ENCODE data around the gene KRTAP9-7. TPM values are rescaled to one million over a fixed set of nuclear protein-coding genes. Genes with fewer than 3 reads are reported as not detected.

KRTAP9-7 gene
- total and polyA plus RNA-seq, 2 experiments from 2014 or later, result not detected

DNA sequence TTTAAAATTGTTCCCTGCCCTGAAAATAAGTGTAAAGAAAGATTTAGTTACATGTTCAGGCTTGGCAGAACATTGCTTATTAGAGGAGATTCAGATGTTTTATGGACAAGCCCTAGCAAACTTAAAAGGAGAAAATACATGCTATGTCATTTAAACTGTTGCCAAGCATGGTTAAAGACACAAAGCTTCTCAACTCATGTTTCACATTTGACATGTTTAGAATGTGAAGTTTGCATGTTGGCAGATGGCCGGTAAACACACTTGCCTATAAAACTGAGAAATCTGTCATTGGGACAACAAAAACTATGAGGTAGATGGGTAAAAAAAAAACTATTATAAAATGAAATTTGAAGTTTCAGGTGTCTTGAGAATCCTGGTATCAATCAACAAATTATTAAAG is 21.3 kb downstream of the KRTAP9-7 start (continued):
- TF ChIP-seq, protein P1, sequence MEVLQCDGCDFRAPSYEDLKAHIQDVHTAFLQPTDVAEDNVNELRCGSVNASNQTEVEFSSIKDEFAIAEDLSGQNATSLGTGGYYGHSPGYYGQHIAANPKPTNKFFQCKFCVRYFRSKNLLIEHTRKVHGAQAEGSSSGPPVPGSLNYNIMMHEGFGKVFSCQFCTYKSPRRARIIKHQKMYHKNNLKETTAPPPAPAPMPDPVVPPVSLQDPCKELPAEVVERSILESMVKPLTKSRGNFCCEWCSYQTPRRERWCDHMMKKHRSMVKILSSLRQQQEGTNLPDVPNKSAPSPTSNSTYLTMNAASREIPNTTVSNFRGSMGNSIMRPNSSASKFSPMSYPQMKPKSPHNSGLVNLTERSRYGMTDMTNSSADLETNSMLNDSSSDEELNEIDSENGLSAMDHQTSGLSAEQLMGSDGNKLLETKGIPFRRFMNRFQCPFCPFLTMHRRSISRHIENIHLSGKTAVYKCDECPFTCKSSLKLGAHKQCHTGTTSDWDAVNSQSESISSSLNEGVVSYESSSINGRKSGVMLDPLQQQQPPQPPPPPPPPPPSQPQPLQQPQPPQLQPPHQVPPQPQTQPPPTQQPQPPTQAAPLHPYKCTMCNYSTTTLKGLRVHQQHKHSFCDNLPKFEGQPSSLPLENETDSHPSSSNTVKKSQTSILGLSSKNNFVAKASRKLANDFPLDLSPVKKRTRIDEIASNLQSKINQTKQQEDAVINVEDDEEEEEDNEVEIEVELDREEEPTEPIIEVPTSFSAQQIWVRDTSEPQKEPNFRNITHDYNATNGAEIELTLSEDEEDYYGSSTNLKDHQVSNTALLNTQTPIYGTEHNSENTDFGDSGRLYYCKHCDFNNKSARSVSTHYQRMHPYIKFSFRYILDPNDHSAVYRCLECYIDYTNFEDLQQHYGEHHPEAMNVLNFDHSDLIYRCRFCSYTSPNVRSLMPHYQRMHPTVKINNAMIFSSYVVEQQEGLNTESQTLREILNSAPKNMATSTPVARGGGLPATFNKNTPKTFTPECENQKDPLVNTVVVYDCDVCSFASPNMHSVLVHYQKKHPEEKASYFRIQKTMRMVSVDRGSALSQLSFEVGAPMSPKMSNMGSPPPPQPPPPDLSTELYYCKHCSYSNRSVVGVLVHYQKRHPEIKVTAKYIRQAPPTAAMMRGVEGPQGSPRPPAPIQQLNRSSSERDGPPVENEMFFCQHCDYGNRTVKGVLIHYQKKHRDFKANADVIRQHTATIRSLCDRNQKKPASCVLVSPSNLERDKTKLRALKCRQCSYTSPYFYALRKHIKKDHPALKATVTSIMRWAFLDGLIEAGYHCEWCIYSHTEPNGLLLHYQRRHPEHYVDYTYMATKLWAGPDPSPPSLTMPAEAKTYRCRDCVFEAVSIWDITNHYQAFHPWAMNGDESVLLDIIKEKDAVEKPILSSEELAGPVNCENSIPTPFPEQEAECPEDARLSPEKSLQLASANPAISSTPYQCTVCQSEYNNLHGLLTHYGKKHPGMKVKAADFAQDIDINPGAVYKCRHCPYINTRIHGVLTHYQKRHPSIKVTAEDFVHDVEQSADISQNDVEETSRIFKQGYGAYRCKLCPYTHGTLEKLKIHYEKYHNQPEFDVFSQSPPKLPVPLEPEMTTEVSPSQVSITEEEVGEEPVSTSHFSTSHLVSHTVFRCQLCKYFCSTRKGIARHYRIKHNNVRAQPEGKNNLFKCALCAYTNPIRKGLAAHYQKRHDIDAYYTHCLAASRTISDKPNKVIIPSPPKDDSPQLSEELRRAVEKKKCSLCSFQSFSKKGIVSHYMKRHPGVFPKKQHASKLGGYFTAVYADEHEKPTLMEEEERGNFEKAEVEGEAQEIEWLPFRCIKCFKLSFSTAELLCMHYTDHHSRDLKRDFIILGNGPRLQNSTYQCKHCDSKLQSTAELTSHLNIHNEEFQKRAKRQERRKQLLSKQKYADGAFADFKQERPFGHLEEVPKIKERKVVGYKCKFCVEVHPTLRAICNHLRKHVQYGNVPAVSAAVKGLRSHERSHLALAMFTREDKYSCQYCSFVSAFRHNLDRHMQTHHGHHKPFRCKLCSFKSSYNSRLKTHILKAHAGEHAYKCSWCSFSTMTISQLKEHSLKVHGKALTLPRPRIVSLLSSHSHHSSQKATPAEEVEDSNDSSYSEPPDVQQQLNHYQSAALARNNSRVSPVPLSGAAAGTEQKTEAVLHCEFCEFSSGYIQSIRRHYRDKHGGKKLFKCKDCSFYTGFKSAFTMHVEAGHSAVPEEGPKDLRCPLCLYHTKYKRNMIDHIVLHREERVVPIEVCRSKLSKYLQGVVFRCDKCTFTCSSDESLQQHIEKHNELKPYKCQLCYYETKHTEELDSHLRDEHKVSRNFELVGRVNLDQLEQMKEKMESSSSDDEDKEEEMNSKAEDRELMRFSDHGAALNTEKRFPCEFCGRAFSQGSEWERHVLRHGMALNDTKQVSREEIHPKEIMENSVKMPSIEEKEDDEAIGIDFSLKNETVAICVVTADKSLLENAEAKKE (CRISPR knock-in tag; IDR thresholded peaks at IDR 0.05), result no peak
- TF ChIP-seq JUNB (IDR thresholded peaks at IDR 0.05; ENCODE audit: unreplicated experiment) (no peak), POLR2AphosphoS5 (IDR thresholded peaks at IDR 0.05; ENCODE audit: low read depth) (no peak), ZNF114 (CRISPR knock-in tag; IDR thresholded peaks at IDR 0.05) (no peak), STAT1 (IDR thresholded peaks at IDR 0.05; ENCODE audit: unreplicated experiment) (no peak)

DNA sequence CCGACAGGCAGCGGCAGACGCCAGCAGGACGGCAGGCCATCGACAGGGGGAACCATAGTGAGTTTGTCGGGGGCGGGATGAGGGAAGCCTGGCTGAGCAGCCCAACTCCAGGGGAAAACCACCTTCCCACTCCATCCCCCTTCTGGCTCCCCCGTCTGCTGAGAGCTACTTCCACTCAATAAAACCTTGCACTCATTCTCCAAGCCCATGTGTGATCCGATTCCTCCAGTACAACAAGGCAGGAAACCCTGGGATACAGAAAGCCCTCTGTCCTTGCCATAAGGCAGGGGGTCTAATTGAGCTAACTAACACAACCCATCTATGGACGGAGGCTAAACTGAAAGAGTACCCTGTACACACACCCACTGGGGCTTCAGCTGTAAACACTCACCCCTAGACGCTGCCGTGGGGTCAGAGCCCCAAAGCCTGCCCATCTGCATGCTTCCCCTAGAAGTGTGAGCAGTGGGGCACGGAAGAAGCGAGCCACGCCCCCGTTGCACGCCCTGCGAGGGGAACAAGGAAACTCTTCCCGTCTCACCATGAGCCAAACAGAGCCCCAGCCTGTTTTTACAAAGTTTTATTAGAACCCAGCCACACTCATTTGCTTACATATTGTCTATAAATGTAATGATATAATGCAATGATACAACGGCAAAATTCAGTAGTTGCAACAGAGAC is 23.1 kb downstream of the KRTAP9-7 start:
- no peak overlapping the region for H3K4me3 Mint-ChIP-seq
- H3K27me3 Mint-ChIP-seq (ENCODE audit: insufficient read depth, low read depth, poor library complexity), result peaks cover 2% of the 10 kb centered on the region
- no peak overlapping the region for H3K27ac ChIP-seq (ENCODE audit: low read depth)
- H2AFZ ChIP-seq, result peak overlapping the region; percentile 63; the same call in 1 of the 2 replicates
- TF ChIP-seq, protein P1 (CRISPR knock-in tag; IDR thresholded peaks at IDR 0.05), result no peak
- TF ChIP-seq POLR2AphosphoS5 (IDR thresholded peaks at IDR 0.05; ENCODE audit: low read depth), result no peak
- TF ChIP-seq, protein P2, sequence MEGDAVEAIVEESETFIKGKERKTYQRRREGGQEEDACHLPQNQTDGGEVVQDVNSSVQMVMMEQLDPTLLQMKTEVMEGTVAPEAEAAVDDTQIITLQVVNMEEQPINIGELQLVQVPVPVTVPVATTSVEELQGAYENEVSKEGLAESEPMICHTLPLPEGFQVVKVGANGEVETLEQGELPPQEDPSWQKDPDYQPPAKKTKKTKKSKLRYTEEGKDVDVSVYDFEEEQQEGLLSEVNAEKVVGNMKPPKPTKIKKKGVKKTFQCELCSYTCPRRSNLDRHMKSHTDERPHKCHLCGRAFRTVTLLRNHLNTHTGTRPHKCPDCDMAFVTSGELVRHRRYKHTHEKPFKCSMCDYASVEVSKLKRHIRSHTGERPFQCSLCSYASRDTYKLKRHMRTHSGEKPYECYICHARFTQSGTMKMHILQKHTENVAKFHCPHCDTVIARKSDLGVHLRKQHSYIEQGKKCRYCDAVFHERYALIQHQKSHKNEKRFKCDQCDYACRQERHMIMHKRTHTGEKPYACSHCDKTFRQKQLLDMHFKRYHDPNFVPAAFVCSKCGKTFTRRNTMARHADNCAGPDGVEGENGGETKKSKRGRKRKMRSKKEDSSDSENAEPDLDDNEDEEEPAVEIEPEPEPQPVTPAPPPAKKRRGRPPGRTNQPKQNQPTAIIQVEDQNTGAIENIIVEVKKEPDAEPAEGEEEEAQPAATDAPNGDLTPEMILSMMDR (conservative IDR thresholded peaks at IDR 0.05; ENCODE audit: low read depth in 2 of 2), result peak in 1 of 2 experiments; percentile 26; a peak in 2 of 4 replicates
- TF ChIP-seq JUNB (IDR thresholded peaks at IDR 0.05; ENCODE audit: unreplicated experiment), result no peak
- no peaks in the 10 kb centered on the region; the same call in 1 of the 2 replicates for H3K36me3 ChIP-seq (ENCODE audit: insufficient read depth)
- H3K4me1 Mint-ChIP-seq, result peaks cover 2% of the 10 kb centered on the region; the same call in 1 of the 3 replicates
- no peak overlapping the region for H3K4me2 ChIP-seq
- H3F3A ChIP-seq (replicated peaks; ENCODE audit: low read depth), result no peaks in the 10 kb centered on the region
- H3K79me2 ChIP-seq (replicated peaks; ENCODE audit: insufficient read depth), result no peaks in the 10 kb centered on the region
- no peak overlapping the region for H3K4me3 ChIP-seq
- no peaks in the 10 kb centered on the region for H3K36me3 Mint-ChIP-seq (ENCODE audit: low read depth)
- no peak overlapping the region for H3K27ac Mint-ChIP-seq
- no peaks in the 10 kb centered on the region; the same call in 2 of the 3 replicates for H3K9me3 Mint-ChIP-seq
- H3K27me3 ChIP-seq (ENCODE audit: insufficient read depth), result no peaks in the 10 kb centered on the region
- H3K9me2 ChIP-seq (ENCODE audit: insufficient read depth), result 0 out of 2 replicates have a peak, but pooled peaks cover 3% of the 10 kb centered on the region
- DNase-seq (ENCODE audit: low spot score) (peak; percentile 15), ATAC-seq (peak; percentile 44)
- H3K4me1 ChIP-seq (ENCODE audit: insufficient read depth), result no peaks in the 10 kb centered on the region
- H4K20me1 ChIP-seq (replicated peaks; ENCODE audit: insufficient read depth), result no peaks in the 10 kb centered on the region

All from GM23338 (cell line).